Measurements from ENCODE around the gene RTF1.

The RTF1 gene

DNA sequence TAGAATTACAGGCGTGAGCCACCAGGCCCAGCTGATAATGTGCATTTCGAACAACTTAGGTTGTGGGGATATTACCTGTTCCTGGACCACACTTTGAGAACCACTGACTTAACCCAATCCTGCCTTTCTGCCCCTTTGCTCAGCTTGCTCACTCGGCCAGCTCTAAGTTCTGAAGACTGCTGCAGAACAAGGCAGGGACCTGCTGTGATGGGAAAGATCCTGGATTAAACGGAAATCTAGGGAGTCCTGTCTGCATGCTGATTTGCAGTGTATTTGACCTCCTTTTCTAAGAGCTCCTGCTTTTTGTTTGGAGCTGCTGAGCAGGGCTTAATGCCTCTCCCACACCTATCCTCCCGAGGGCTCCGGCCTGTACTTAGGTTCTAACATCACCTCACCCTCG, 93.8 kb downstream of the RTF1 start:
- DNase-seq = no peak

GRCh38 chr15:41511331-41511898, 94.5 kb downstream of the RTF1 start:
- no peak for DNase-seq

GRCh38 chr15:41511899-41512369, 95.0 kb downstream of the RTF1 start:
- DNase-seq = peak; percentile 65

DNA sequence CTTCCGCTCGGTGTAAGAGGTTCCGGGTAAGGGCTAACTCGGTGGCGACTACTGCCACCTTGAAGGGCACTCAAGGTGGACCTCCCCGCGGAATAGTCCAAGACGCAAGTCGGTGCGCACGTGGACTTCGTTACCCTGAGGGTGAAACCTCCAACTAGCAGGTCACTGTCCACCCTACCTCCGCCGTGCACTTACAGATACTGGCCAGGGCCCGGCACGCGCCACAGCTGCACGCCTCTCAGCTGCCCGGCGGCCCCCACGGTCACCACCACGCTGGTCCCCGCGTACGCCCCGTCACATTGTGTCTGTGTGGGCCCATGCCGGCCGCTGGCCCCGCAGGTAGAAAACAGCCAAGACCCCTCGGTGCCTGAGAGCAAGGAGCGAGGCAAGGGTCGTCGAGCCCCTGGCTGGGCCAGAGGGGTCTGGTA, 95.6 kb downstream of the RTF1 start:
- no peak for DNase-seq

GRCh38 chr15:41512940-41513505, 96.1 kb downstream of the RTF1 start:
- DNase-seq = peak; percentile 70

GRCh38 chr15:41513506-41514227, 96.8 kb downstream of the RTF1 start, which contains the start of gene LTK:
LTK (minus strand) TSS chr15:41513827; CDS start chr15:41513709, 118 bp downstream.
- DNase-seq = no peak

GRCh38 chr15:41517895-41518449, 101.1 kb downstream of the RTF1 start:
- DNase-seq = no peak

DNA sequence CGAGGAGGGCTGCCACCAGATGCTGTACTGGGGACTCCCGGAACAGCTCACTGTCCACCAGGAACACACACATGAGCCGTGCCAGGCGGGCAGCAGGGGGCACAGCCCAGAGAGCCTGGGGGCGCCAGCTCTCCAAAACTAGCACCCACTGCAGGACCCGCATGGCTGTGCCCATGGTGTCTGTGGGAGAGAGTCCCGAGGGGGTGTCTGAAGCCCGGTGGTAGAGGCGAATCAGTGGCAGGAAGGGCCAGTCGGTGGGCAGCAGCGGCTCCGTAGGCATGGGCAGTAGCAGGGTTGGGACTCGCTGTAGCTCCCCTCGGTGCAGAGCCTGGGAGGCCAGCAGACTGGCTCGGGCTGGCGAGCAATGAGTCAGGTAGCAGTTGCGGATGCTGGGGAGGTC, 103.7 kb downstream of the RTF1 start:
- DNase-seq = no peak

DNA sequence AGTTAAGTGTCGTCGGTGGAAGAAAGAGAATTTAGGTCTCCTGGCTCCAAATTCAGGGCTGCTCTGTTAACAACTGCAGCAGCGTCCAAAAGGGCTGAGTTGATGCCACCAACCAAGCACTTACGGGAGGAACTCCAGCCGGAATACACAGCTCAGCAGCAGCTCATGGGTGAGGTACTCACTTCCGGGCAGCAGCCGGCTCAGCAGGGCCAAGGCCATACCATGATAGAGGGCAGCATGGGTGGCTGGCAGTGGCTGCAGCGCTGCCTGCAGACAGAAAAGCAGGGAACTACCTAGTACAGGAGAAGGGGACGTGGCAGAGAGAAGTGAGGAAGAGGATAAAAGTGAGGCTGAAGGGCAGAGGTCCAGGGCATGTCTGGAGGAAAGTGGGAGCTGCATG, 104.7 kb downstream of the RTF1 start:
- no peak for DNase-seq

- DNase-seq = no peak
Measured at GRCh38 chr15:41523097-41523496, 106.2 kb downstream of the RTF1 start.

DNA sequence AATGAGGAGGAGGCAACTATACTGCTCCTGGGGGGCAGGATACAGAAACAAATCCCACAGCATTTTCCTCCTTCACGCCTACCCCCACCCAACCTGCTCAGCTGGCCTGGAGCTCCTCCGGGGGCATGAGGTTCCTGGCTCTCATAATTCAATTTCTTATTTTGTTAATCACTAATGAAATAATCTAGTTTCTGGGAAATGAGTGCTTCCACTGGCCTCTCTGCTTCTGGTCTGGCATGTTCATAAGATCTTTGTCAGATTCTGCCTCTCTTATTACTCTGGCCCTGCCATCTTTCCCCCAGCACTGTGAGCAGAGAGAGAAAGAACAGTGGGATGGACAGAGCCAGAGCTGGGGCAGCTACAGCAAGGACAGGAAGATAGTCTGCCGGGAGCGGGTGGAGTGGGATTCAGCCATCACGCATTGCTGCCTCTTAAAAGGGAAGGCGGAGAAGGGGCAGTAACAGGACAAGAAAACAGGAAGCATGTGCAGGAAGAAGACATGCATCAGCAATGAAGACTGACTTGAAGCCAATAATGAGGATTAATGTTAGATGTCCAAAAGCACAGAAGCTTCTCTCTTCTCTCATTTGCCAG, 113.6 kb downstream of the RTF1 start:
- no peak for DNase-seq
